Osteoblast (primary cell): ENCODE results near the gene VARS1. TPM values are rescaled to one million over a fixed set of nuclear protein-coding genes. Genes with fewer than 3 reads are reported as not detected.
A peak's percentile ranks its signal among the peaks of the same experiment; 100 is the strongest.

ENCODE experiments used
- DNase-seq: peaks from one replicate; pipeline ENCODE4 v3.0.0; 2011; ENCODE audit warnings: low spot score, mixed read lengths; ENCODE audit not compliant: insufficient read length; ENCODE audit errors: missing footprints
- H2AFZ ChIP-seq: 2 replicates; pipeline ENCODE4 v1.6.0; 2011; ENCODE audit warnings: mild to moderate bottlenecking, low read length
- H3K27ac ChIP-seq: 2 replicates; pipeline ENCODE4 v1.5.1; 2011; ENCODE audit warnings: mild to moderate bottlenecking, low read depth, low read length, moderate library complexity
- H3K27me3 ChIP-seq: 2 replicates; pipeline ENCODE4 v1.6.0; 2012; ENCODE audit warnings: mild to moderate bottlenecking, control low read depth, inconsistent platforms, low read length, moderate library complexity; ENCODE audit not compliant: insufficient read depth
- H3K36me3 ChIP-seq: 2 replicates; pipeline ENCODE4 v1.5.1; 2011; ENCODE audit warnings: mild to moderate bottlenecking, low read length, control low read depth, moderate library complexity; ENCODE audit not compliant: insufficient read depth
- H3K4me1 ChIP-seq: 2 replicates; pipeline ENCODE4 v1.5.1; 2011; ENCODE audit warnings: mild to moderate bottlenecking, low read length, control low read depth, moderate library complexity; ENCODE audit not compliant: insufficient read depth
- H3K4me2 ChIP-seq: 2 replicates; pipeline ENCODE4 v1.6.0; 2011; ENCODE audit warnings: mild to moderate bottlenecking, low read length; ENCODE audit not compliant: insufficient read depth
- H3K4me3 ChIP-seq: fragments of 200-600 bp; sonication (generic); 3 replicates; pipeline ENCODE4 v1.5.1; 2012; ENCODE audit warnings: mild to moderate bottlenecking, low read length, inconsistent platforms; ENCODE audit not compliant: insufficient read depth
- H3K79me2 ChIP-seq: 2 replicates; pipeline ENCODE4 v1.6.0; 2012; ENCODE audit warnings: mild to moderate bottlenecking, low read length, control low read depth, inconsistent platforms; ENCODE audit not compliant: insufficient read depth
- H3K9me3 ChIP-seq: 2 replicates; pipeline ENCODE4 v1.5.1; 2011; ENCODE audit warnings: low read depth, low read length, control low read depth
- H4K20me1 ChIP-seq: 2 replicates; pipeline ENCODE4 v1.6.0; 2012; ENCODE audit warnings: mild to moderate bottlenecking, low read length, control low read depth; ENCODE audit not compliant: insufficient read depth
- CTCF ChIP-seq: IDR thresholded peaks from 2 replicates; pipeline ENCODE4 v1.5.1; 2011; ENCODE audit warnings: mild to moderate bottlenecking, low read depth, low read length, moderate library complexity; ENCODE audit errors: extremely low read depth
- total RNA-seq: library from RNA; depleted of rRNA; stranded (reverse); fragments of >200 nt; gene quantifications from 2 replicates; pipeline ENCODE4 v1.2.3, GENCODE V29; 2012

Gene VARS1
- total RNA-seq, 1 donor = 42.0 TPM

GRCh38 chr6:31836047-31836473, 40.5 kb upstream of the VARS1 start:
- Histone ChIP-seq H3K27me3 (no peaks in the 10 kb centered on the region), H3K27ac (peak overlapping the region; percentile 100), H3K4me3 (peak overlapping the region; percentile 91), H3K36me3 (peaks cover 50% of the 10 kb centered on the region), H3K79me2 (peaks cover 47% of the 10 kb centered on the region), H4K20me1 (peaks cover 48% of the 10 kb centered on the region), H2AFZ (no peak overlapping the region), H3K4me1 (peaks cover 34% of the 10 kb centered on the region), H3K4me2 (peak overlapping the region; percentile 99), H3K9me3 (no peaks in the 10 kb centered on the region)
- TF ChIP-seq CTCF = no peak
- DNase-seq = peak; percentile 25

GRCh38 chr6:31834367-31835250, 39.1 kb upstream of the VARS1 start:
- H3K4me2 ChIP-seq = peak overlapping the region; percentile 99
- H3K27ac ChIP-seq = peak overlapping the region; percentile 100
- DNase-seq = peak; percentile 97
- H3K36me3 ChIP-seq = peaks cover 36% of the 10 kb centered on the region
- H3K79me2 ChIP-seq = peaks cover 59% of the 10 kb centered on the region
- peaks cover 42% of the 10 kb centered on the region for H3K4me1 ChIP-seq
- peak overlapping the region; percentile 91 for H3K4me3 ChIP-seq
- H3K27me3 ChIP-seq = no peaks in the 10 kb centered on the region
- peaks cover 45% of the 10 kb centered on the region for H4K20me1 ChIP-seq
- no peaks in the 10 kb centered on the region for H3K9me3 ChIP-seq
- H2AFZ ChIP-seq = peak overlapping the region; percentile 97
- no peak for TF ChIP-seq CTCF

- H3K4me3 ChIP-seq = no peak overlapping the region
- peaks cover 19% of the 10 kb centered on the region for H4K20me1 ChIP-seq
- H3K9me3 ChIP-seq = no peaks in the 10 kb centered on the region
- no peak overlapping the region for H3K27ac ChIP-seq
- no peak for DNase-seq
- H3K4me1 ChIP-seq = peaks cover 23% of the 10 kb centered on the region
- H3K79me2 ChIP-seq = peaks cover 48% of the 10 kb centered on the region
- peaks cover 7% of the 10 kb centered on the region for H3K36me3 ChIP-seq
- TF ChIP-seq CTCF = no peak
- H2AFZ ChIP-seq = no peak overlapping the region
- no peaks in the 10 kb centered on the region for H3K27me3 ChIP-seq
- H3K4me2 ChIP-seq = peak overlapping the region; percentile 98
Observed at GRCh38 chr6:31831350-31832215, 36.0 kb upstream of the VARS1 start.
